Spleen (tissue), 11 donors: Measurements from ENCODE around the gene SIPA1L3. TPM values are rescaled to one million over a fixed set of nuclear protein-coding genes. Genes with fewer than 3 reads are reported as not detected.
A peak's percentile ranks its signal among the peaks of the same experiment; 100 is the strongest.

Experiments
- DNase-seq: peaks from one replicate; pipeline ENCODE4 v3.0.0-alpha.2; 2020
- H3K27ac ChIP-seq, 8 donors: fragments of 200-600 bp; sonication (generic) in 7 of 8; 1 replicate in 4 of 8; 2 replicates in 4 of 8; pipeline versions ENCODE4 v1.5.0 to v1.8.0; 2016 to 2021; ENCODE audit warnings: inconsistent platforms in 4 of 8, mild to moderate bottlenecking in 4 of 8, moderate library complexity in 1 of 8
- H3K27me3 ChIP-seq, 7 donors: fragments of 200-600 bp; sonication (generic) in 6 of 7; replicated peaks in 1 of 7; 1 replicate in 4 of 7; 2 replicates in 3 of 7; pipeline versions ENCODE4 v1.5.0 to v1.8.0; 2016 to 2021; ENCODE audit warnings: inconsistent platforms in 3 of 7, mild to moderate bottlenecking in 1 of 7
- H3K36me3 ChIP-seq, 6 donors: fragments of 200-600 bp; sonication (generic) in 5 of 6; 1 replicate in 4 of 6; 2 replicates in 2 of 6; pipeline versions ENCODE4 v1.5.0 to v1.8.0; 2016 to 2021; ENCODE audit warnings: inconsistent platforms in 2 of 6
- H3K4me1 ChIP-seq, 6 donors: fragments of 200-600 bp; sonication (generic) in 5 of 6; 1 replicate in 3 of 6; 2 replicates in 3 of 6; pipeline versions ENCODE4 v1.5.0 to v1.8.0; 2016 to 2021; ENCODE audit warnings: inconsistent platforms in 3 of 6
- H3K4me3 ChIP-seq, 8 donors: fragments of 200-600 bp; sonication (generic) in 7 of 8; 1 replicate in 4 of 8; 2 replicates in 4 of 8; pipeline versions ENCODE4 v1.5.0 to v1.8.0; 2016 to 2021; ENCODE audit warnings: inconsistent platforms in 4 of 8, mild to moderate bottlenecking in 4 of 8, moderate library complexity in 2 of 8
- H3K9me3 ChIP-seq, 8 donors: fragments of 200-600 bp; sonication (generic) in 7 of 8; 1 replicate in 4 of 8; 2 replicates in 4 of 8; pipeline versions ENCODE4 v1.5.0 to v1.8.0; 2016 to 2021; ENCODE audit warnings: inconsistent platforms in 4 of 8
- CTCF ChIP-seq, 11 experiments: fragments of 200-600 bp in 7 of 11; fragments of 450-650 bp in 4 of 11; sonication (generic) in 4 of 11; IDR thresholded peaks in 8 of 11; conservative IDR thresholded peaks in 3 of 11; 1 replicate in 7 of 11; 2 replicates in 4 of 11; pipeline versions ENCODE4 v1.4.0 to v1.8.0; 2016 to 2021; ENCODE audit warnings: antibody characterized with exemption in 11 of 11, inconsistent platforms in 4 of 11, mild to moderate bottlenecking in 1 of 11
- POLR2A ChIP-seq, 3 donors: fragments of 450-650 bp; IDR thresholded peaks; one replicate each; pipeline ENCODE4 v1.5.1; 2017; ENCODE audit warnings: antibody characterized with exemption in 3 of 3, mild to moderate bottlenecking in 1 of 3
- POLR2AphosphoS5 ChIP-seq, 3 donors: sonication (generic); formaldehyde crosslinking; IDR thresholded peaks; one replicate each; pipeline ENCODE4 v1.5.1; 2017; ENCODE audit warnings: antibody characterized with exemption in 3 of 3
- WGBS, 5 donors: extraction: QIAGEN DNeasy Blood & Tissue Kit in 3 of 5; methylation state at CpG; one replicate each; pipeline versions ENCODE4 v1.1.5 to v1.1.7; 2013 to 2018; 5-methylcytosine and 5-hydroxymethylcytosine counted together
- intact Hi-C: fragments of 100-400 bp; cut with DNase I; formaldehyde crosslinking; loops from one replicate; pipeline ENCODE4 v1.15.0; 2023; ENCODE audit warnings: low total_unique reads
- polyA plus RNA-seq, 3 donors: library from polyadenylated mRNA; stranded (reverse); fragments of 200-250 nt; gene quantifications; one replicate each; pipeline ENCODE4 v1.2.1, GENCODE V29; 2013
- total RNA-seq, 7 donors: library from RNA; depleted of rRNA in 3 of 7; stranded (reverse); fragments of >200 nt in 3 of 7; fragmentation: NEBNext Ultra II Directional in 4 of 7; extraction: Animal tissue kit (Norgen Biotek cat#: 25700) in 4 of 7; gene quantifications; one replicate each; pipeline versions ENCODE4 v1.1.0 to v1.2.1, GENCODE V29; 2016 to 2021
- donor health status: healthy with polysubstance abuse.
- donor health status: DM: no; HTN: no; CAD: no; lungs with moderate emphysema.
- donor health status: DM: no; HTN: no; CAD: no.
- donor health status: Bipolar disorder and iron deficiency.
- donor health status: healthy.
- donor health status: DM: no; HTN: no; CAD: no.
- donor health status: DM: yes; HTN: yes; CAD: no.

Gene SIPA1L3
- total and polyA plus RNA-seq, 10 donors = 5.4 to 62.6 (median 40.3) TPM

GRCh38 chr19:38030686-38031422 is 123.8 kb downstream of the SIPA1L3 start:
- TF ChIP-seq CTCF (IDR thresholded peaks at IDR 0.05 in 8 of 11, conservative IDR thresholded peaks at IDR 0.05 in 3 of 11) = no peak
- TF ChIP-seq POLR2AphosphoS5 (IDR thresholded peaks at IDR 0.05) = no peak
- TF ChIP-seq POLR2A (IDR thresholded peaks at IDR 0.05) = no peak
- H3K27ac ChIP-seq = no peak overlapping the region
- intact Hi-C loops = no loop called here
- WGBS, 5 donors = 79 to 85% (median 83%) methylated on average over 9 of the region's 9 CpGs
- H3K36me3 ChIP-seq = peaks cover 0 to 29% (median 10%) of the 10 kb centered on the region in 6 donors
- H3K9me3 ChIP-seq = no peaks in the 10 kb centered on the region
- no peak overlapping the region for H3K4me3 ChIP-seq
- H3K27me3 ChIP-seq = no peaks in the 10 kb centered on the region
- peaks cover 13 to 62% (median 32%) of the 10 kb centered on the region in 6 donors for H3K4me1 ChIP-seq
- DNase-seq = no peak

GRCh38 chr19:38031423-38031770 is 124.4 kb downstream of the SIPA1L3 start:
- intact Hi-C loops = no loop called here
- Histone ChIP-seq H3K9me3 (no peaks in the 10 kb centered on the region), H3K36me3 (peaks cover 0 to 29% (median 10%) of the 10 kb centered on the region in 6 donors), H3K4me3 (no peak overlapping the region), H3K4me1 (peaks cover 13 to 62% (median 32%) of the 10 kb centered on the region in 6 donors), H3K27ac (no peak overlapping the region), H3K27me3 (no peaks in the 10 kb centered on the region)
- no peak for DNase-seq
- TF ChIP-seq POLR2A (IDR thresholded peaks at IDR 0.05) = no peak
- no peak for TF ChIP-seq POLR2AphosphoS5 (IDR thresholded peaks at IDR 0.05)
- no peak for TF ChIP-seq CTCF (IDR thresholded peaks at IDR 0.05 in 8 of 11, conservative IDR thresholded peaks at IDR 0.05 in 3 of 11)
- WGBS, 5 donors = 93 to 97% (median 96%) methylated on average over 2 of the region's 2 CpGs

- DNase-seq = no peak
- intact Hi-C loops = no loop called here
- peak overlapping the region in 4 of 8 donors; percentile 80 to 90 (median 84) for H3K27ac ChIP-seq
- H3K36me3 ChIP-seq = peaks cover 0 to 29% (median 10%) of the 10 kb centered on the region in 6 donors
- H3K4me1 ChIP-seq = peaks cover 13 to 68% (median 34%) of the 10 kb centered on the region in 6 donors
- no peaks in the 10 kb centered on the region for H3K9me3 ChIP-seq
- WGBS, 5 donors = 86 to 93% (median 88%) methylated on average over 4 of the region's 4 CpGs
- TF ChIP-seq POLR2AphosphoS5 (IDR thresholded peaks at IDR 0.05) = no peak
- no peak for TF ChIP-seq CTCF (IDR thresholded peaks at IDR 0.05 in 8 of 11, conservative IDR thresholded peaks at IDR 0.05 in 3 of 11)
- TF ChIP-seq POLR2A (IDR thresholded peaks at IDR 0.05) = no peak
- no peaks in the 10 kb centered on the region for H3K27me3 ChIP-seq
- no peak overlapping the region for H3K4me3 ChIP-seq
These were observed 125.1 kb downstream of the SIPA1L3 start for GRCh38 chr19:38032151-38032550.

- Histone ChIP-seq H3K36me3 (peaks cover 0 to 29% (median 10%) of the 10 kb centered on the region in 6 donors), H3K4me3 (no peak overlapping the region), H3K4me1 (peaks cover 13 to 76% (median 34%) of the 10 kb centered on the region in 6 donors), H3K27ac (peak overlapping the region in 7 of 8 donors; percentile 30 to 90 (median 80)), H3K9me3 (no peaks in the 10 kb centered on the region), H3K27me3 (no peaks in the 10 kb centered on the region)
- DNase-seq = no peak
- TF ChIP-seq CTCF (IDR thresholded peaks at IDR 0.05 in 8 of 11, conservative IDR thresholded peaks at IDR 0.05 in 3 of 11) (no peak), POLR2A (IDR thresholded peaks at IDR 0.05) (no peak), POLR2AphosphoS5 (IDR thresholded peaks at IDR 0.05) (no peak)
- intact Hi-C loops = no loop called here
- 71 to 77% (median 74%) methylated on average over 5 of the region's 5 CpGs for WGBS, 5 donors
These were observed 125.9 kb downstream of the SIPA1L3 start for GRCh38 chr19:38032951-38033350.
